Measurements from ENCODE around the gene STON2.

DNA sequence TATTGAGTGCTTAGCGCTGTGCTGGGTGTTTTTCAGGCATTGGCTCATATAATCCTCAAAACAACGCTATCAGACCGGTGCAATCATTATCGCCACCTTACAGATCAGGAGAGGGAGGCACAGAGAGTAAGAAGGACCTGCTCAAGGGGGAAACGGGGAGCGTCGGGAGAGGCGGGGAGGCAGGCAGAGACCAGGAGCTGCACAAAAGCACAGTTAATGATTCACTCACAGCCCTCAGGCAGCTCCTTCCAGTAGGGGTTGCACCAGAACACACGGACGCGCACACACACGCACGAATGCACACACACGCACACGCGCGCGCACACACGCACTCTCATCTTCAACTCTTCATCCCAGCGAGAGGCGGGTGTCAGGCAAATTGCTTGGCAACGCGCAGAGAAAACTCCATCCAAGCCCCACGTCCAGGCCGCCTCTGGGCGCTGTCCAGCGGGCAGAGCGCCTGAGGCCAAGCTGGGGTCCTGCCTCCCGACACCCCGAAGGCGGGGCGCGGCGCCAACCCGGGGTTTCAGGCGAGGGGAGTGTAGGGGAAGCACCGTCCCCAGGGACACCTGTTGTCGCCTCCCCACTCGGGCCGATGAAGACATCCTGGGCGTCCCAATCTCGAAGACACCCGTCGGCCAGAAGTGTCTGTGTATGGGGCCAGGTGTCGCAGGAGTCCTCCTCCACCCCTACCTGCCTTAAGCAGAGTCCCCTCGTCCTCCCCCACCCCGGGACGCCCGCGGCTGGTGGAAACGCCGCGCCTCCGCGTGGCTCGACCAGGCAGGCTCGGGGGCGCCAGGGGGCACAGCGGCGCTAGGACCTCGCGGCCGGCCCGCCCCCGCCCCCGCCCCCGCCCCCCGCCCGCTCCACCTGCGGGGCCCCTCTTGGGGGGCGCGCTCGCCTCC, 35.5 kb upstream of the STON2 start:
- TF ChIP-seq, protein P1, sequence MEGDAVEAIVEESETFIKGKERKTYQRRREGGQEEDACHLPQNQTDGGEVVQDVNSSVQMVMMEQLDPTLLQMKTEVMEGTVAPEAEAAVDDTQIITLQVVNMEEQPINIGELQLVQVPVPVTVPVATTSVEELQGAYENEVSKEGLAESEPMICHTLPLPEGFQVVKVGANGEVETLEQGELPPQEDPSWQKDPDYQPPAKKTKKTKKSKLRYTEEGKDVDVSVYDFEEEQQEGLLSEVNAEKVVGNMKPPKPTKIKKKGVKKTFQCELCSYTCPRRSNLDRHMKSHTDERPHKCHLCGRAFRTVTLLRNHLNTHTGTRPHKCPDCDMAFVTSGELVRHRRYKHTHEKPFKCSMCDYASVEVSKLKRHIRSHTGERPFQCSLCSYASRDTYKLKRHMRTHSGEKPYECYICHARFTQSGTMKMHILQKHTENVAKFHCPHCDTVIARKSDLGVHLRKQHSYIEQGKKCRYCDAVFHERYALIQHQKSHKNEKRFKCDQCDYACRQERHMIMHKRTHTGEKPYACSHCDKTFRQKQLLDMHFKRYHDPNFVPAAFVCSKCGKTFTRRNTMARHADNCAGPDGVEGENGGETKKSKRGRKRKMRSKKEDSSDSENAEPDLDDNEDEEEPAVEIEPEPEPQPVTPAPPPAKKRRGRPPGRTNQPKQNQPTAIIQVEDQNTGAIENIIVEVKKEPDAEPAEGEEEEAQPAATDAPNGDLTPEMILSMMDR (conservative IDR thresholded peaks at IDR 0.05; ENCODE audit: low read depth, low read length), result no peak
- peak; percentile 52 for TF ChIP-seq EZH2 (IDR thresholded peaks at IDR 0.05; ENCODE audit: borderline replicate concordance, low read depth, low read length, poor library complexity, severe bottlenecking)

Data from A673 (cell line).